GM21723 (cell line): ENCODE data around the gene YWHAG.
"Not testable (repeated sequence)": the region's sequence is repeated elsewhere in the genome, so short reads cannot be mapped to it uniquely, and the experiment has no call there.

ENCODE experiments used
- ATAC-seq: cut with Tn5 transposase; IDR thresholded peaks from one replicate; pipeline ENCODE4 v1.9.1; 2021; ENCODE audit warnings: mild to moderate bottlenecking, moderate library complexity; ENCODE audit not compliant: unreplicated experiment

YWHAG gene

GRCh38 chr7:76380623-76380966 is 21.8 kb upstream of the YWHAG start:
- no peak for ATAC-seq

- no peak for ATAC-seq
Measured at GRCh38 chr7:76377186-76377918, 18.6 kb upstream of the YWHAG start.

- ATAC-seq = no peak
Measured at GRCh38 chr7:76375251-76375650, 16.5 kb upstream of the YWHAG start.

GRCh38 chr7:76372984-76373833 is 14.4 kb upstream of the YWHAG start:
- no peak for ATAC-seq

- no peak for ATAC-seq
Measured at GRCh38 chr7:76371396-76371795, 12.6 kb upstream of the YWHAG start.

GRCh38 chr7:76369018-76369417 is 10.2 kb upstream of the YWHAG start:
- no peak for ATAC-seq

- no peak for ATAC-seq
Measured at GRCh38 chr7:76368190-76368589, 9.4 kb upstream of the YWHAG start.

- ATAC-seq = peak; percentile 2
Measured at GRCh38 chr7:76364198-76364584, 5.4 kb upstream of the YWHAG start.

GRCh38 chr7:76363754-76364153 is 5.0 kb upstream of the YWHAG start:
- not testable (repeated sequence) for ATAC-seq

GRCh38 chr7:76359978-76360638 is 1.3 kb upstream of the YWHAG start:
- ATAC-seq = no peak

GRCh38 chr7:76359111-76359977 is 553 bp upstream of the YWHAG start:
- peak; percentile 89 for ATAC-seq

- peak; percentile 40 for ATAC-seq
Measured at GRCh38 chr7:76358011-76358480, 745 bp downstream of the YWHAG start.

GRCh38 chr7:76357475-76358010 is 1.2 kb downstream of the YWHAG start:
- ATAC-seq = no peak

- ATAC-seq = no peak
Measured at GRCh38 chr7:76356823-76357222, 2.0 kb downstream of the YWHAG start.

GRCh38 chr7:76356115-76356514 is 2.7 kb downstream of the YWHAG start:
- no peak for ATAC-seq

GRCh38 chr7:76354981-76355730 is 3.6 kb downstream of the YWHAG start:
- no peak for ATAC-seq

GRCh38 chr7:76354516-76354915 is 4.3 kb downstream of the YWHAG start:
- no peak for ATAC-seq

- no peak for ATAC-seq
Measured at GRCh38 chr7:76353744-76354143, 5.0 kb downstream of the YWHAG start.

- ATAC-seq = no peak
Measured at GRCh38 chr7:76352193-76352592, 6.6 kb downstream of the YWHAG start.

- no peak for ATAC-seq
Measured at GRCh38 chr7:76351372-76351771, 7.4 kb downstream of the YWHAG start.
